H9 (cell line): ENCODE data around the gene SMIM13. TPM values are rescaled to one million over a fixed set of nuclear protein-coding genes. Genes with fewer than 3 reads are reported as not detected.

Source experiments
- DNase-seq: peaks from one replicate; pipeline ENCODE4 v3.0.0-alpha.2; 2017
- H2AFZ ChIP-seq: one replicate; pipeline ENCODE4 v1.6.1; 2013; ENCODE audit warnings: mild to moderate bottlenecking, low read length, control low read depth, moderate library complexity
- H2AK5ac ChIP-seq: 2 replicates; pipeline ENCODE4 v1.6.1; 2013; ENCODE audit warnings: low read length, control low read depth, mixed read lengths; ENCODE audit not compliant: insufficient read length
- H2BK120ac ChIP-seq: one replicate; pipeline ENCODE4 v1.6.1; 2013; ENCODE audit warnings: low read depth, mild to moderate bottlenecking, low read length, control low read depth, inconsistent platforms; ENCODE audit not compliant: poor library complexity, severe bottlenecking
- H2BK12ac ChIP-seq: 2 replicates; pipeline ENCODE4 v1.6.1; 2013; ENCODE audit warnings: low read length, control low read depth, mixed read lengths, low read depth; ENCODE audit not compliant: insufficient read length
- H2BK15ac ChIP-seq: 2 replicates; pipeline ENCODE4 v1.6.1; 2013; ENCODE audit warnings: low read depth, low read length, control low read depth
- H2BK20ac ChIP-seq: one replicate; pipeline ENCODE4 v1.6.1; 2013; ENCODE audit warnings: low read depth, mild to moderate bottlenecking, low read length, control low read depth, inconsistent platforms; ENCODE audit not compliant: poor library complexity, severe bottlenecking
- H2BK5ac ChIP-seq: 2 replicates; pipeline ENCODE4 v1.6.1; 2013; ENCODE audit warnings: low read length, control low read depth, mixed read lengths; ENCODE audit not compliant: insufficient read length
- H3K14ac ChIP-seq: 2 replicates; pipeline ENCODE4 v1.6.1; 2013; ENCODE audit warnings: low read length, control low read depth; ENCODE audit not compliant: insufficient read depth
- H3K18ac ChIP-seq: 2 replicates; pipeline ENCODE4 v1.6.1; 2013; ENCODE audit warnings: low read depth, mild to moderate bottlenecking, mixed read lengths, low read length, control low read depth; ENCODE audit not compliant: insufficient read length
- H3K23ac ChIP-seq: 2 replicates; pipeline ENCODE4 v1.6.1; 2013; ENCODE audit warnings: low read length, control low read depth, mixed read lengths, low read depth; ENCODE audit not compliant: insufficient read length
- H3K23me2 ChIP-seq: 2 replicates; pipeline ENCODE4 v1.6.1; 2013; ENCODE audit warnings: low read depth, mild to moderate bottlenecking, mixed read lengths, low read length, control low read depth; ENCODE audit not compliant: insufficient read length, poor library complexity, severe bottlenecking
- H3K27ac ChIP-seq: 2 replicates; pipeline ENCODE4 v1.5.1; 2013; ENCODE audit warnings: low read length, control low read depth, mixed read lengths, low read depth; ENCODE audit not compliant: insufficient read length
- H3K27me3 ChIP-seq: 2 replicates; pipeline ENCODE4 v1.6.1; 2013; ENCODE audit warnings: low read length, control low read depth, inconsistent platforms; ENCODE audit not compliant: insufficient read depth
- H3K4ac ChIP-seq: 2 replicates; pipeline ENCODE4 v1.6.1; 2013; ENCODE audit warnings: low read depth, mild to moderate bottlenecking, control low read depth, inconsistent platforms, low read length, moderate library complexity
- H3K4me1 ChIP-seq: 2 replicates; pipeline ENCODE4 v1.6.1; 2013; ENCODE audit warnings: low read length, control low read depth, inconsistent platforms; ENCODE audit not compliant: insufficient read depth
- H3K4me2 ChIP-seq: 2 replicates; pipeline ENCODE4 v1.6.1; 2013; ENCODE audit warnings: low read length, control low read depth, mixed read lengths; ENCODE audit not compliant: insufficient read length, insufficient read depth
- H3K56ac ChIP-seq: 2 replicates; pipeline ENCODE4 v1.6.1; 2013; ENCODE audit warnings: low read depth, mild to moderate bottlenecking, mixed read lengths, low read length, control low read depth; ENCODE audit not compliant: insufficient read length
- H3K79me1 ChIP-seq: 2 replicates; pipeline ENCODE4 v1.6.1; 2013; ENCODE audit warnings: low read depth, mild to moderate bottlenecking, moderate library complexity, low read length, control low read depth, inconsistent platforms; ENCODE audit not compliant: insufficient read depth, poor library complexity, severe bottlenecking
- H3K79me2 ChIP-seq: 2 replicates; pipeline ENCODE4 v1.6.1; 2013; ENCODE audit warnings: low read length, control low read depth, inconsistent platforms; ENCODE audit not compliant: insufficient read depth
- H3K9ac ChIP-seq: 2 replicates; pipeline ENCODE4 v1.6.1; 2013; ENCODE audit warnings: low read length, control low read depth, mixed read lengths; ENCODE audit not compliant: insufficient read length; ENCODE audit errors: extremely low read depth
- H3K9me3 ChIP-seq: one replicate; pipeline ENCODE4 v1.6.1; 2013; ENCODE audit warnings: low read depth, low read length, inconsistent platforms; ENCODE audit not compliant: control insufficient read depth
- H3T11ph ChIP-seq: one replicate; pipeline ENCODE4 v1.6.1; 2013; ENCODE audit warnings: mild to moderate bottlenecking, low read length, control low read depth, inconsistent platforms
- H4K20me1 ChIP-seq: one replicate; pipeline ENCODE4 v1.6.1; 2013; ENCODE audit not compliant: control insufficient read depth, insufficient read length, insufficient read depth
- H4K5ac ChIP-seq: 2 replicates; pipeline ENCODE4 v1.6.1; 2013; ENCODE audit warnings: low read depth, mild to moderate bottlenecking, mixed read lengths, low read length, control low read depth; ENCODE audit not compliant: insufficient read length
- H4K8ac ChIP-seq: replicated peaks from 2 replicates; pipeline ENCODE4 v1.6.1; 2013; ENCODE audit warnings: low read length, control low read depth, mixed read lengths, low read depth; ENCODE audit not compliant: insufficient read length
- H4K91ac ChIP-seq: 2 replicates; pipeline ENCODE4 v1.6.1; 2013; ENCODE audit warnings: low read depth, mild to moderate bottlenecking, moderate library complexity, mixed read lengths, low read length, control low read depth; ENCODE audit not compliant: insufficient read length
- H3K27ac Mint-ChIP-seq, 3 experiments: 2 replicates in 2 of 3; 3 replicates in 1 of 3; pipeline ENCODE4 v1.8.0; 2020 to 2021; ENCODE audit warnings: mixed read lengths in 3 of 3, mild to moderate bottlenecking in 1 of 3, moderate library complexity in 1 of 3
- H3K27me3 Mint-ChIP-seq: 2 replicates; pipeline ENCODE4 v1.8.0; 2021; ENCODE audit warnings: low read depth, mild to moderate bottlenecking, moderate library complexity, mixed read lengths
- H3K36me3 Mint-ChIP-seq, 3 experiments: 2 replicates in 2 of 3; 3 replicates in 1 of 3; pipeline ENCODE4 v1.8.0; 2020 to 2021; ENCODE audit warnings: low read depth in 3 of 3, mixed read lengths in 3 of 3; ENCODE audit not compliant: insufficient read depth in 1 of 3
- H3K4me1 Mint-ChIP-seq, 2 experiments: 2 replicates each; pipeline ENCODE4 v1.8.0; 2020; ENCODE audit warnings: mixed read lengths in 2 of 2
- H3K4me3 Mint-ChIP-seq, 2 experiments: 2 replicates in 1 of 2; 3 replicates in 1 of 2; pipeline ENCODE4 v1.8.0; 2020 to 2021; ENCODE audit warnings: mild to moderate bottlenecking in 2 of 2, mixed read lengths in 2 of 2, moderate library complexity in 1 of 2
- H3K9me3 Mint-ChIP-seq, 2 experiments: 2 replicates in 1 of 2; 3 replicates in 1 of 2; pipeline ENCODE4 v1.8.0; 2020; ENCODE audit warnings: mild to moderate bottlenecking in 2 of 2, mixed read lengths in 2 of 2, moderate library complexity in 1 of 2
- WGBS: extraction: QIAGEN DNeasy Blood & Tissue Kit; methylation state at CpG from one replicate; pipeline ENCODE4 v1.1.7; 2013; ENCODE audit warnings: missing lambda C conversion rate, low lambda C conversion rate, mixed read lengths; ENCODE audit not compliant: insufficient read length; ENCODE audit errors: extremely low coverage; 5-methylcytosine and 5-hydroxymethylcytosine counted together
- total RNA-seq: library from RNA; stranded (reverse); gene quantifications from 2 replicates; pipeline ENCODE4 v1.2.1, GENCODE V29; 2021
- TF ChIP-seq, protein P1 (sequence below): fragments of 200-600 bp; sonication (generic); conservative IDR thresholded peaks from 3 replicates; pipeline ENCODE4 v1.8.0; 2021; ENCODE audit warnings: antibody characterized with exemption, mild to moderate bottlenecking

The SMIM13 gene
- total RNA-seq, 1 experiment from 2014 or later, result 10.6 TPM

GRCh38 chr6:11128608-11129007, 35.0 kb downstream of the SMIM13 start:
- Histone ChIP-seq H3K4me2 (no peak overlapping the region), H4K91ac (no peak overlapping the region), H3K23me2 (no peaks in the 10 kb centered on the region), H3K27ac (no peak overlapping the region), H2BK120ac (no peak overlapping the region), H3K27me3 (no peaks in the 10 kb centered on the region), H3K79me2 (peaks cover 5% of the 10 kb centered on the region; the same call in 1 of the 2 replicates), H4K8ac (no peak overlapping the region), H2BK20ac (no peak overlapping the region), H2BK5ac (no peak overlapping the region), H3K9ac (no peak overlapping the region), H3K14ac (no peak overlapping the region), H3K4ac (no peak overlapping the region), H4K20me1 (no peaks in the 10 kb centered on the region), H2AFZ (no peak overlapping the region), H4K5ac (no peak overlapping the region), H3K4me1 (peaks cover 6% of the 10 kb centered on the region; the same call in 1 of the 2 replicates), H3K56ac (no peak overlapping the region), H3K9me3 (no peaks in the 10 kb centered on the region), H2AK5ac (no peak overlapping the region), H2BK12ac (no peak overlapping the region), H3K18ac (no peak overlapping the region), H3K23ac (no peak overlapping the region), H3K79me1 (peaks cover 3% of the 10 kb centered on the region), H3T11ph (no peak overlapping the region), H2BK15ac (no peak overlapping the region)
- TF ChIP-seq, protein P1, sequence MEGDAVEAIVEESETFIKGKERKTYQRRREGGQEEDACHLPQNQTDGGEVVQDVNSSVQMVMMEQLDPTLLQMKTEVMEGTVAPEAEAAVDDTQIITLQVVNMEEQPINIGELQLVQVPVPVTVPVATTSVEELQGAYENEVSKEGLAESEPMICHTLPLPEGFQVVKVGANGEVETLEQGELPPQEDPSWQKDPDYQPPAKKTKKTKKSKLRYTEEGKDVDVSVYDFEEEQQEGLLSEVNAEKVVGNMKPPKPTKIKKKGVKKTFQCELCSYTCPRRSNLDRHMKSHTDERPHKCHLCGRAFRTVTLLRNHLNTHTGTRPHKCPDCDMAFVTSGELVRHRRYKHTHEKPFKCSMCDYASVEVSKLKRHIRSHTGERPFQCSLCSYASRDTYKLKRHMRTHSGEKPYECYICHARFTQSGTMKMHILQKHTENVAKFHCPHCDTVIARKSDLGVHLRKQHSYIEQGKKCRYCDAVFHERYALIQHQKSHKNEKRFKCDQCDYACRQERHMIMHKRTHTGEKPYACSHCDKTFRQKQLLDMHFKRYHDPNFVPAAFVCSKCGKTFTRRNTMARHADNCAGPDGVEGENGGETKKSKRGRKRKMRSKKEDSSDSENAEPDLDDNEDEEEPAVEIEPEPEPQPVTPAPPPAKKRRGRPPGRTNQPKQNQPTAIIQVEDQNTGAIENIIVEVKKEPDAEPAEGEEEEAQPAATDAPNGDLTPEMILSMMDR, result no peak
- no peaks in the 10 kb centered on the region for H3K27me3 Mint-ChIP-seq
- H3K27ac Mint-ChIP-seq, result no peak overlapping the region
- DNase-seq, result no peak
- WGBS, result no CpG with 5 or more reads among the region's 2 CpGs
- H3K9me3 Mint-ChIP-seq, result no peaks in the 10 kb centered on the region
- H3K4me1 Mint-ChIP-seq, result peaks cover 20 to 25% of the 10 kb centered on the region in 2 experiments
- no peak overlapping the region for H3K4me3 Mint-ChIP-seq
- peaks cover 2 to 10% (median 9%) of the 10 kb centered on the region in 3 experiments; a peak in 5 of 7 replicates for H3K36me3 Mint-ChIP-seq
